ENCODE results near the gene EML6. TPM values are rescaled to one million over a fixed set of nuclear protein-coding genes. Genes with fewer than 3 reads are reported as not detected.

The EML6 gene
- total RNA-seq, 1 experiment from 2014 or later = 6.6 TPM

DNA sequence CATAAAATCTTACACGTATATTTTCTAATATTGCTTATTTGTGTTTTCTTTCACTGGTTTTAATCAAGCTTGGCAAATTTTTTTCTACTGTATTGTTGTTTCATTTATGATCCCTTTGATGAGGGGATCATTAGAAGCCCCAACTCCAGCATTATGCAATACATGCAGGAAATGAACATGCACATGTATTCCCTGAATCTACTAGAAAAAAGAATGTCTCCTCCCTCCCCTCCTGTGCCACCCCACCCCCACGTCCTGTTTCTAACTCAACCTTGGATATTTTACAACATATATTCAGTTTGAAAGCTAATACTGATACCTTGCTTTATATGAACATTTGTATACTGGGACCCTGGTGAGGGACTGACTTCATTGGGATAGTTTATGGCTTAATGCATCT, 53.0 kb downstream of the EML6 start (continued):
- TF ChIP-seq TCF7L2 (IDR thresholded peaks at IDR 0.05; ENCODE audit: borderline replicate concordance, extremely low read depth, insufficient read depth, insufficient read length) (no peak), POLR2A (IDR thresholded peaks at IDR 0.05; ENCODE audit: borderline replicate concordance, extremely low read depth, insufficient read depth, insufficient read length) (no peak), ZFX (IDR thresholded peaks at IDR 0.05) (no peak), YY1 (IDR thresholded peaks at IDR 0.05; ENCODE audit: extremely low read depth, insufficient replicate concordance, low read depth, low read length) (no peak), SRF (IDR thresholded peaks at IDR 0.05; ENCODE audit: low read depth) (no peak)

DNA sequence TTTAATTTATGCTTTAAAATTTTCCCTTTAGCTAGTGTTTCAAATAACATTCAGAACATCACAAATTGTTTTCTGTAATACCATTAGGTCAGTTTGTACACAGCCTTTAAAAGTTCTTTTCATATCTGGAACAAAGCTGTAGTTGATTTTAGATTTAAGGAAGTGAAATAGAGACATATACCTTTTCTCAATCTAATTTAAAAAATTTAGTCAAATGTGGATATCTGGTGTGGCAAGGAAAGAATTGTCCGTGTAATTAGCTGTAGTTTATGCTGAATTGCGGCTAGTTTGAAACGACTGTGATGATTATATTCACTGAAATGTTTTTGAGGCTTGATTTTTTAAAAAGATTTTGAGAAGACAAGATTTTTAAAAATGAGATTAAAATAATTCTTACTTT, 59.9 kb downstream of the EML6 start:
- Histone ChIP-seq H3K27ac (ENCODE audit: low read depth, low read length) (no peak overlapping the region), H3K9me3 (ENCODE audit: control insufficient read depth in 1 of 2, insufficient read depth in 1 of 2, low read depth in 1 of 2, low read length in 2 of 2) (no peaks in the 10 kb centered on the region), H4K20me1 (ENCODE audit: insufficient read depth) (no peaks in the 10 kb centered on the region), H3K4me1 (ENCODE audit: control insufficient read depth in 1 of 2, insufficient read depth in 2 of 2, low read length in 2 of 2) (no peaks in the 10 kb centered on the region), H3K36me3 (ENCODE audit: control insufficient read depth in 1 of 2, insufficient read depth in 2 of 2, low read length in 2 of 2) (no peaks in the 10 kb centered on the region), H3K4me2 (ENCODE audit: low read length) (no peak overlapping the region), H2AFZ (ENCODE audit: low read depth, low read length, poor library complexity, severe bottlenecking) (no peak overlapping the region), H3K9ac (ENCODE audit: low read length) (no peak overlapping the region), H3K9me2 (ENCODE audit: insufficient read depth) (no peaks in the 10 kb centered on the region), H3K79me2 (ENCODE audit: insufficient read depth, low read length) (no peaks in the 10 kb centered on the region), H3K27me3 (ENCODE audit: insufficient read depth, low read length) (no peaks in the 10 kb centered on the region), H3K4me3 (replicated peaks in 1 of 2; ENCODE audit: low read depth in 1 of 2, low read length in 2 of 2) (no peak overlapping the region)
- ChIA-PET POLR2A (no interaction called here), CTCF (no interaction called here), RAD21 (ENCODE audit: low non-redundant PET in 1 of 2, low total read pairs in 2 of 2, uncharacterized antibody in 2 of 2, unreplicated experiment in 2 of 2) (no interaction called here)
- intact Hi-C loops (cut with micrococcal nuclease) = no loop called here
- DNase-seq (ENCODE audit: low read depth, low spot score) (no peak), ATAC-seq (no peak)
- no TSS peak for BruUV-seq (replicated peaks)
- TF ChIP-seq CBX3 (IDR thresholded peaks at IDR 0.05; ENCODE audit: low read depth) = no peak
- no peak for TF ChIP-seq EZH2 (IDR thresholded peaks at IDR 0.05)
- TF ChIP-seq, protein P1, sequence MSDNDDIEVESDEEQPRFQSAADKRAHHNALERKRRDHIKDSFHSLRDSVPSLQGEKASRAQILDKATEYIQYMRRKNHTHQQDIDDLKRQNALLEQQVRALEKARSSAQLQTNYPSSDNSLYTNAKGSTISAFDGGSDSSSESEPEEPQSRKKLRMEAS (IDR thresholded peaks at IDR 0.05) = no peak

DNA sequence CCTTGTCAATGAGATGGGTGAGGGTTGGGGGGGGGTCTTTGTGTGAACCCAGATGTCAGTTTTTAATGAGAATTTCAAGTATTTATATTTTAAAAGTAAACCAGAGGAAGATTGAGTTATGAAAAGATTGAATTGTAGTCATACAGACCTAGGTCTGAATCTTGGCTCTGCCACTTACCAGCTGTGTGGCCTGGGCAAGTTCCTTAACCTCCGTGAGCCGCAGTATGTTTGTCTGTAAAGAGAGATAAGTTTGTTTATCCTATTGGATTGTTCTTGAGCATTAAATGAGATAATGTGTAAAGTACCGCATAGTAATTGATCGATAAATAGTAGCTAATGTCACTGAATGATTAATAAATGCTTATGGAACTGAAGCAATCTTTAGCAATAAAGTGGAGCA, 63.8 kb downstream of the EML6 start:
- H3K4me3 ChIP-seq (replicated peaks in 1 of 2; ENCODE audit: low read depth in 1 of 2, low read length in 2 of 2) = no peak overlapping the region
- H2AFZ ChIP-seq (ENCODE audit: low read depth, low read length, poor library complexity, severe bottlenecking) = no peak overlapping the region
- no peaks in the 10 kb centered on the region for H3K4me1 ChIP-seq (ENCODE audit: control insufficient read depth in 1 of 2, insufficient read depth in 2 of 2, low read length in 2 of 2)
- ChIA-PET CTCF (no interaction called here), RAD21 (ENCODE audit: low non-redundant PET in 1 of 2, low total read pairs in 2 of 2, uncharacterized antibody in 2 of 2, unreplicated experiment in 2 of 2) (no interaction called here), POLR2A (no interaction called here)
- no peak overlapping the region for H3K9ac ChIP-seq (ENCODE audit: low read length)
- intact Hi-C loops (cut with micrococcal nuclease) = no loop called here
- TF ChIP-seq POLR2A (IDR thresholded peaks at IDR 0.05; ENCODE audit: borderline replicate concordance, extremely low read depth, insufficient read depth, insufficient read length) (no peak), TCF7L2 (IDR thresholded peaks at IDR 0.05; ENCODE audit: borderline replicate concordance, extremely low read depth, insufficient read depth, insufficient read length) (no peak), ZNF274 (IDR thresholded peaks at IDR 0.05; ENCODE audit: low read depth, low read length) (no peak), RAD21 (IDR thresholded peaks at IDR 0.05; ENCODE audit: low read depth) (no peak), ELF1 (IDR thresholded peaks at IDR 0.05; ENCODE audit: borderline replicate concordance, low read depth) (no peak), JUND (IDR thresholded peaks at IDR 0.05) (no peak), FOSL1 (IDR thresholded peaks at IDR 0.05; ENCODE audit: low read depth) (no peak), EZH2phosphoT487 (IDR thresholded peaks at IDR 0.05; ENCODE audit: borderline replicate concordance) (no peak)
- TF ChIP-seq, protein P1 (IDR thresholded peaks at IDR 0.05) = no peak
- H3K36me3 ChIP-seq (ENCODE audit: control insufficient read depth in 1 of 2, insufficient read depth in 2 of 2, low read length in 2 of 2) = no peaks in the 10 kb centered on the region
- no peaks in the 10 kb centered on the region for H3K9me3 ChIP-seq (ENCODE audit: control insufficient read depth in 1 of 2, insufficient read depth in 1 of 2, low read depth in 1 of 2, low read length in 2 of 2)
- H3K4me2 ChIP-seq (ENCODE audit: low read length) = no peak overlapping the region
- H3K79me2 ChIP-seq (ENCODE audit: insufficient read depth, low read length) = no peaks in the 10 kb centered on the region
- no TSS peak for BruUV-seq (replicated peaks)
- H3K27ac ChIP-seq (ENCODE audit: low read depth, low read length) = no peak overlapping the region
- no peaks in the 10 kb centered on the region for H4K20me1 ChIP-seq (ENCODE audit: insufficient read depth)
- DNase-seq (ENCODE audit: low read depth, low spot score) = no peak
- H3K9me2 ChIP-seq (ENCODE audit: insufficient read depth) = no peaks in the 10 kb centered on the region
- H3K27me3 ChIP-seq (ENCODE audit: insufficient read depth, low read length) = no peaks in the 10 kb centered on the region
- ATAC-seq = no peak

All from HCT116 (cell line).